ENCODE measurements around the gene ADGRV1. TPM values are rescaled to one million over a fixed set of nuclear protein-coding genes. Genes with fewer than 3 reads are reported as not detected.

Gene ADGRV1
- total and polyA plus RNA-seq, 12 donors: 129 to 2,577 (median 695) TPM

GRCh38 chr5:90939211-90939610 lies 380.6 kb downstream of the ADGRV1 start:
- DNase-seq: no peak
- Histone ChIP-seq H3K27ac (peak overlapping the region; percentile 21 to 62 (median 36)), H3K4me3 (no peak overlapping the region), H3K4me1 (replicated peaks in 1 of 2) (peaks cover 5 to 31% of the 10 kb centered on the region in 2 donors), H3K27me3 (no peaks in the 10 kb centered on the region), H3K9me3 (replicated peaks in 1 of 3) (no peaks in the 10 kb centered on the region), H3K36me3 (replicated peaks in 1 of 2) (no peaks in the 10 kb centered on the region)
- TF ChIP-seq, protein P1, sequence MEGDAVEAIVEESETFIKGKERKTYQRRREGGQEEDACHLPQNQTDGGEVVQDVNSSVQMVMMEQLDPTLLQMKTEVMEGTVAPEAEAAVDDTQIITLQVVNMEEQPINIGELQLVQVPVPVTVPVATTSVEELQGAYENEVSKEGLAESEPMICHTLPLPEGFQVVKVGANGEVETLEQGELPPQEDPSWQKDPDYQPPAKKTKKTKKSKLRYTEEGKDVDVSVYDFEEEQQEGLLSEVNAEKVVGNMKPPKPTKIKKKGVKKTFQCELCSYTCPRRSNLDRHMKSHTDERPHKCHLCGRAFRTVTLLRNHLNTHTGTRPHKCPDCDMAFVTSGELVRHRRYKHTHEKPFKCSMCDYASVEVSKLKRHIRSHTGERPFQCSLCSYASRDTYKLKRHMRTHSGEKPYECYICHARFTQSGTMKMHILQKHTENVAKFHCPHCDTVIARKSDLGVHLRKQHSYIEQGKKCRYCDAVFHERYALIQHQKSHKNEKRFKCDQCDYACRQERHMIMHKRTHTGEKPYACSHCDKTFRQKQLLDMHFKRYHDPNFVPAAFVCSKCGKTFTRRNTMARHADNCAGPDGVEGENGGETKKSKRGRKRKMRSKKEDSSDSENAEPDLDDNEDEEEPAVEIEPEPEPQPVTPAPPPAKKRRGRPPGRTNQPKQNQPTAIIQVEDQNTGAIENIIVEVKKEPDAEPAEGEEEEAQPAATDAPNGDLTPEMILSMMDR (IDR thresholded peaks at IDR 0.05): no peak
- no peak for TF ChIP-seq POLR2A (IDR thresholded peaks at IDR 0.05)
- WGBS, 4 donors: 21 to 37% (median 25%) methylated on average over 2 of the region's 2 CpGs
- intact Hi-C loops (cut with DNase I): loop anchor here in 1 of 2 donors (10.0 kb wide), 2 partner anchors 96 to 156 kb away; no protein-coding TSS in a partner anchor

DNA sequence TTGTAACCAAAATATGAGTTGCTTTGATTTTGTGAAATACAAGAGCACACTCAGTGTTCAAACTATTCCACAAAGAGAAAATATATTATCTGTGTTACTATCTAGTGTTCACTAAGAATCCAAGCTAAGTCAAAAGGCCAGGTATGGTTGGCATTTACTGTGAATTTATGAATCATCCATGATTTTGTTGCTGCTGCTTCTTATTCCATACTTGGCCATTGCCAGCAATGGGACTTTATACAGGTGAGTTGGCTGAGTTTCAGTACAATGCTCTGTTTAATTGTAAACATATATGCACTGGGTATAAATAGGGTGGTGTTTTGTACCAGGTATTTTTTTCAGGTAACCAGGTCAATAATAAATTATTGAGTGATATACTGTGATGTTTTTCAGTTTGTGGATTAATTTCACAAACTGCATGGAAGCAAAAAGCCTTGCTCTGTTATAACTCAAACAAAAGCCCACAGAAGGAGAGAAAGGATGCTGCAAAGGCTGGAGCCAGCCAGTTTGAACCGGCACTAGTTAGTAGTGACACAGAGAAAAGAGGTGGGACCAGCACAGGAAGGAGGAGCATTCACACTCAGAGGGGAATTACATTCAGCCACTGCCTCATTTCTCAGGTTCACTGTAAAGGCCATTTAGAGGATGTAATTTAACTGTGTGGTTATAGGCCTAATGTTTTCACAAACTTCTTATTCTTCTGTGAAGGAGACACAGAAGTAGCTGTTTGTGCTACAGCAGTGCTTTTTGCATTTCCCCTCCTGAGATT lies 381.8 kb downstream of the ADGRV1 start:
- 5 to 27% (median 7%) methylated on average over 1 of the region's 1 CpG for WGBS, 4 donors
- H3K36me3 ChIP-seq (replicated peaks in 1 of 2): no peaks in the 10 kb centered on the region
- peak overlapping the region in 4 of 5 donors; percentile 20 to 62 (median 34) for H3K27ac ChIP-seq
- H3K27me3 ChIP-seq: no peaks in the 10 kb centered on the region
- DNase-seq: peak in 5 of 7 donors; percentile 22 to 56 (median 39)
- no peak overlapping the region for H3K4me3 ChIP-seq
- H3K9me3 ChIP-seq (replicated peaks in 1 of 3): no peaks in the 10 kb centered on the region
- TF ChIP-seq POLR2A (IDR thresholded peaks at IDR 0.05): no peak
- TF ChIP-seq, protein P1 (IDR thresholded peaks at IDR 0.05): no peak
- H3K4me1 ChIP-seq (replicated peaks in 1 of 2): peaks cover 5 to 25% of the 10 kb centered on the region in 2 donors
- intact Hi-C loops (cut with DNase I): no loop called here

DNA sequence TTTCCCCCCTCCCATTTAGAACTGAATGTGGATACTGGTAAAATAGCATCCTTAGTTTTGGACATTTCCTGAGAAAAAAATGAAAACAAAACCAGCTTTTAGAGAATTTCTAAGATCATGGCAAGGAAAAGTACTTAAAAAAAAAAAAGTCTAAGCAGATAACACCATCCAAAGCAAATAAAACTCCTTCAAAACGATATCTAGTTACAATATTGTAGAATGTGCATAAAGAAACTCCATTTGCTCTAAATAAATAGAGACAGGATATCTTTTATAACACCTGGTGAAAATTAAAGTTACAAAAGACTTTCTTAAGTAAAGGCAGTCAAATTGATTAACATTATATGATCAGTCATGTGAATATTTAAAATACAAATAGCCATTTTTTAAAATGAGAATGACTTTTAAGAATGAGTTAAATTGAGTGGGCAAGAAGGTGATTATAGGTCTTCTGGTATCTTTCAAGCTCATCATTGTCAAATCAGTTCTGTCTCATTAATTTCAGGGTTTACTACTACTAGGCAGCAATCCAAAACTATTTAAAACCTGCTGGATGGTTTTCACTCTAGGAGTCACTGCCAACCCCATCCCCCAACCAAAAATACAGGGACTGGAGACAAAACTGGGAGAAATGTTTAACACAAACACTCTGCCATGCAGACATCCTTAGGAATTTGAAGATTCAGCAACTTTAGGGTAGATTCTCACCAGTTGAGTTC lies 382.6 kb downstream of the ADGRV1 start:
- TF ChIP-seq, protein P1 (IDR thresholded peaks at IDR 0.05): no peak
- TF ChIP-seq POLR2A (IDR thresholded peaks at IDR 0.05): no peak
- no peaks in the 10 kb centered on the region for H3K9me3 ChIP-seq (replicated peaks in 1 of 3)
- no peaks in the 10 kb centered on the region for H3K27me3 ChIP-seq
- H3K27ac ChIP-seq: peak overlapping the region in 1 of 5 donors; percentile 62
- no peaks in the 10 kb centered on the region for H3K36me3 ChIP-seq (replicated peaks in 1 of 2)
- no peak for DNase-seq
- intact Hi-C loops (cut with DNase I): no loop called here
- no peak overlapping the region for H3K4me3 ChIP-seq
- H3K4me1 ChIP-seq (replicated peaks in 1 of 2): peaks cover 5 to 25% of the 10 kb centered on the region in 2 donors
- 48 to 63% (median 54%) methylated on average over 1 of the region's 1 CpG for WGBS, 4 donors

DNA sequence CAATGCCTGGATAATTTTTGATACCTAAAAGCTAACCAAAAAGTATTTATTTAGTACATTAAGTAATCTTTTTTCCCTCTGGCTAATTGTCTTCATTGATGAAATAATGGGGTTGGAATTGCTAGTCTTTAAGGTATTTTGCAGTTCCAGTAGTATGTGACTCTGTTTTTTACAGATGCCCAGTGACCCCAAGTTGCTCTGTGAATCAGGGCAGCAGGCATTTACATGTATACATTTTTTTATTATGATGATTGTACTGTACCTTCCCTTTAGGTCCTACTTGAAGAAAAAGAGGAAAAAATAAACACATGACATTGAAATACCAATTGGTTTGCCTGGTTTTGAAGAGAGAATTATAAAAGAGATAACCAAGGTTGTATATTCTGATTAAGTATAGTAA lies 385.5 kb downstream of the ADGRV1 start:
- intact Hi-C loops (cut with DNase I): no loop called here
- Histone ChIP-seq H3K36me3 (replicated peaks in 1 of 2) (no peaks in the 10 kb centered on the region), H3K9me3 (replicated peaks in 1 of 3) (no peaks in the 10 kb centered on the region)

More for the DNA sequence above, 385.5 kb downstream of the ADGRV1 start:
- no peaks in the 10 kb centered on the region for H3K27me3 ChIP-seq
- H3K4me1 ChIP-seq (replicated peaks in 1 of 2): peaks cover under 1 to 19% of the 10 kb centered on the region in 2 donors
- TF ChIP-seq, protein P1 (IDR thresholded peaks at IDR 0.05): no peak
- TF ChIP-seq POLR2A (IDR thresholded peaks at IDR 0.05): no peak
- H3K4me3 ChIP-seq: no peak overlapping the region
- H3K27ac ChIP-seq: no peak overlapping the region
- DNase-seq: no peak
